Suprapubic skin (tissue), 4 donors: ENCODE measurements around the gene PIGN. TPM values are rescaled to one million over a fixed set of nuclear protein-coding genes. Genes with fewer than 3 reads are reported as not detected.

ENCODE experiments used
- DNase-seq, 2 donors: peaks; one replicate each; pipeline ENCODE4 v3.0.0-alpha.2; 2019; ENCODE audit warnings: low spot score in 2 of 2
- H3K27ac ChIP-seq: fragments of 200-600 bp; sonication (generic); one replicate; pipeline ENCODE4 v1.5.1; 2019
- H3K27me3 ChIP-seq: fragments of 200-600 bp; sonication (generic); one replicate; pipeline ENCODE4 v1.5.1; 2019
- H3K36me3 ChIP-seq: fragments of 200-600 bp; sonication (generic); one replicate; pipeline ENCODE4 v1.5.1; 2019
- H3K4me1 ChIP-seq: fragments of 200-600 bp; sonication (generic); one replicate; pipeline ENCODE4 v1.5.1; 2019
- H3K4me3 ChIP-seq: fragments of 200-600 bp; sonication (generic); one replicate; pipeline ENCODE4 v1.5.1; 2019; ENCODE audit warnings: mild to moderate bottlenecking
- H3K9me3 ChIP-seq: fragments of 200-600 bp; sonication (generic); one replicate; pipeline ENCODE4 v1.5.1; 2019
- CTCF ChIP-seq, 2 donors: fragments of 200-600 bp in 1 of 2; fragments of 450-650 bp in 1 of 2; sonication (generic) in 1 of 2; IDR thresholded peaks; one replicate each; pipeline ENCODE4 v1.5.1; 2016 to 2019; ENCODE audit warnings: antibody characterized with exemption in 2 of 2, mild to moderate bottlenecking in 1 of 2, moderate library complexity in 1 of 2
- EP300 ChIP-seq: sonication (generic); formaldehyde crosslinking; IDR thresholded peaks from one replicate; pipeline ENCODE4 v1.6.1; 2017; ENCODE audit warnings: antibody characterized with exemption
- POLR2A ChIP-seq, 2 donors: fragments of 450-650 bp; IDR thresholded peaks; one replicate each; pipeline ENCODE4 v1.6.1; 2017; ENCODE audit warnings: antibody characterized with exemption in 2 of 2, mild to moderate bottlenecking in 2 of 2, moderate library complexity in 2 of 2
- POLR2AphosphoS5 ChIP-seq, 3 donors: sonication (generic); formaldehyde crosslinking; IDR thresholded peaks; one replicate each; pipeline ENCODE4 v1.6.1; 2017; ENCODE audit warnings: antibody characterized with exemption in 3 of 3
- WGBS: methylation state at CpG from one replicate; pipeline ENCODE4 v1.1.5; 2018; 5-methylcytosine and 5-hydroxymethylcytosine counted together
- total RNA-seq, 4 donors: library from RNA; depleted of rRNA; stranded (reverse); fragments of >200 nt; gene quantifications; one replicate each; pipeline ENCODE4 v1.1.0, GENCODE V29; 2016

Gene PIGN
- total RNA-seq, 4 donors from 2014 or later: 28.7 to 72.4 (median 36.8) TPM

- no peaks in the 10 kb centered on the region for H3K9me3 ChIP-seq
- no peak for DNase-seq
- H3K36me3 ChIP-seq: no peaks in the 10 kb centered on the region
- H3K4me1 ChIP-seq: peaks cover 23% of the 10 kb centered on the region
- no peak overlapping the region for H3K4me3 ChIP-seq
- 95% methylated on average over 4 of the region's 4 CpGs for WGBS
- H3K27ac ChIP-seq: no peak overlapping the region
- no peaks in the 10 kb centered on the region for H3K27me3 ChIP-seq
- TF ChIP-seq POLR2AphosphoS5 (IDR thresholded peaks at IDR 0.05) (no peak), CTCF (IDR thresholded peaks at IDR 0.05) (no peak), EP300 (no peak)
Observed at GRCh38 chr18:62205824-62206223, 19.0 kb upstream of the PIGN start.

- H3K4me3 ChIP-seq: no peak overlapping the region
- 64% methylated on average over 1 of the region's 1 CpG for WGBS
- no peak for DNase-seq
- no peaks in the 10 kb centered on the region for H3K27me3 ChIP-seq
- no peak for TF ChIP-seq POLR2AphosphoS5 (IDR thresholded peaks at IDR 0.05)
- no peak for TF ChIP-seq CTCF (IDR thresholded peaks at IDR 0.05)
- no peak for TF ChIP-seq EP300
- TF ChIP-seq POLR2A (IDR thresholded peaks at IDR 0.05): no peak
- H3K36me3 ChIP-seq: no peaks in the 10 kb centered on the region
- no peaks in the 10 kb centered on the region for H3K9me3 ChIP-seq
- peaks cover 38% of the 10 kb centered on the region for H3K4me1 ChIP-seq
- no peak overlapping the region for H3K27ac ChIP-seq
Observed at GRCh38 chr18:62201870-62202269, 15.0 kb upstream of the PIGN start.

- peak overlapping the region; percentile 7 for H3K27ac ChIP-seq
- WGBS: 61% methylated on average over 3 of the region's 3 CpGs
- H3K36me3 ChIP-seq: no peaks in the 10 kb centered on the region
- H3K4me1 ChIP-seq: peaks cover 25% of the 10 kb centered on the region
- TF ChIP-seq EP300 (no peak), POLR2AphosphoS5 (IDR thresholded peaks at IDR 0.05) (no peak), CTCF (IDR thresholded peaks at IDR 0.05) (no peak), POLR2A (IDR thresholded peaks at IDR 0.05) (no peak)
- H3K9me3 ChIP-seq: no peaks in the 10 kb centered on the region
- no peak for DNase-seq
- no peaks in the 10 kb centered on the region for H3K27me3 ChIP-seq
- no peak overlapping the region for H3K4me3 ChIP-seq
Observed at GRCh38 chr18:62200121-62200914, 13.5 kb upstream of the PIGN start.

GRCh38 chr18:62199629-62200028 lies 12.8 kb upstream of the PIGN start:
- TF ChIP-seq EP300 (no peak), POLR2A (IDR thresholded peaks at IDR 0.05) (no peak), CTCF (IDR thresholded peaks at IDR 0.05) (no peak), POLR2AphosphoS5 (IDR thresholded peaks at IDR 0.05) (no peak)

GRCh38 chr18:62198259-62198658 lies 11.4 kb upstream of the PIGN start:
- Histone ChIP-seq H3K36me3 (no peaks in the 10 kb centered on the region), H3K27me3 (no peaks in the 10 kb centered on the region), H3K9me3 (no peaks in the 10 kb centered on the region), H3K4me1 (peaks cover 29% of the 10 kb centered on the region), H3K27ac (peak overlapping the region; percentile 23), H3K4me3 (no peak overlapping the region)
- WGBS: 42% methylated on average over 2 of the region's 2 CpGs
- no peak for TF ChIP-seq POLR2AphosphoS5 (IDR thresholded peaks at IDR 0.05)
- TF ChIP-seq EP300: no peak
- TF ChIP-seq CTCF (IDR thresholded peaks at IDR 0.05): no peak
- no peak for TF ChIP-seq POLR2A (IDR thresholded peaks at IDR 0.05)
- DNase-seq: no peak

More at GRCh38 chr18:62199629-62200028, 12.8 kb upstream of the PIGN start:
- H3K27ac ChIP-seq: no peak overlapping the region
- H3K4me1 ChIP-seq: peaks cover 25% of the 10 kb centered on the region
- no peaks in the 10 kb centered on the region for H3K9me3 ChIP-seq
- WGBS: 78% methylated on average over 2 of the region's 2 CpGs
- H3K36me3 ChIP-seq: no peaks in the 10 kb centered on the region
- H3K4me3 ChIP-seq: no peak overlapping the region
- no peaks in the 10 kb centered on the region for H3K27me3 ChIP-seq
- no peak for DNase-seq
